GM18507 (cell line): Measurements from ENCODE around the gene SLC11A1.

Experiments used
- DNase-seq: peaks from one replicate; pipeline ENCODE4 v3.0.0; 2011; ENCODE audit warnings: low read depth; ENCODE audit not compliant: insufficient read length; ENCODE audit errors: extremely low spot score
- FAIRE-seq: peaks from 2 replicates; lab custom pipeline; 2011; peaks lifted over from hg19 to GRCh38; lab: Jason Lieb, UNC

SLC11A1 gene

DNA sequence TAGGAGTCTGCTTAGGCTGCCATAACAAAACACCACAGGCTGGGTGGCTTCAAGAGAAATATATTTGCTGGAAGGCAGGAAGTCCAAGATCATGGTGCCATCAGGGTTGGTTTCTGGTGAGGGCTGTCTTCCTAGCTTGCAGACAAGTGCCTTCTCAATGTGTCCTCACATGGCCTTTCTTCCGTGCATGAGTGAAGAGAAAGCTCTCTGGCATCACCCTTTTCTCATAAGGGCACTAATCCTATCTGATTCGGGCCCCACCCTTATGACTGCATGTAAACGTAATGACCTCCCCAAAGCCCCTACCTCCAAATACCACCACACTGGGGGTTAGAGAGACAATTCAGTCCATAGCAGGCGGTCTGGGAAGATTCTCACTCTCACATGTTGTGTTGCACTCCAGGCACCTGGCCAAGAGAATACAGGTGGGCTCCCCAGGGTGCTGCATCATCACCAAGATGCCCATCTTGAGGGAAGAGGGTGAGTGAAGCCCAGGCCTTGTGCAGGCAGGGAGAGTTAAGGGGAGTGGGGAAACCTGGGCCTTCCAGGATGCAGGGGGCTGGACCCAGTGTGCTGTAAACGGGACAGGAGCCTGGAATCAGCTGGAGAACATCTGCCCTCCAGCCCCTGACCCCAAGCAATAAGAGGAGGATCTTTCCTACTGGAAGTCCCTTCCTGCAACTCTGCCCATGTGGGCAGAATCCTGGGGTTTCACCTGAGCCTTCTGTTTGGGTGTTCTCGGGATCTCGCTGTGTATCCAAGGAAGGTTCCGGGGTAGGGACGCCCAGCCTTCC lies 15.3 kb upstream of the SLC11A1 start:
- no peak for DNase-seq
- FAIRE-seq = no peak

DNA sequence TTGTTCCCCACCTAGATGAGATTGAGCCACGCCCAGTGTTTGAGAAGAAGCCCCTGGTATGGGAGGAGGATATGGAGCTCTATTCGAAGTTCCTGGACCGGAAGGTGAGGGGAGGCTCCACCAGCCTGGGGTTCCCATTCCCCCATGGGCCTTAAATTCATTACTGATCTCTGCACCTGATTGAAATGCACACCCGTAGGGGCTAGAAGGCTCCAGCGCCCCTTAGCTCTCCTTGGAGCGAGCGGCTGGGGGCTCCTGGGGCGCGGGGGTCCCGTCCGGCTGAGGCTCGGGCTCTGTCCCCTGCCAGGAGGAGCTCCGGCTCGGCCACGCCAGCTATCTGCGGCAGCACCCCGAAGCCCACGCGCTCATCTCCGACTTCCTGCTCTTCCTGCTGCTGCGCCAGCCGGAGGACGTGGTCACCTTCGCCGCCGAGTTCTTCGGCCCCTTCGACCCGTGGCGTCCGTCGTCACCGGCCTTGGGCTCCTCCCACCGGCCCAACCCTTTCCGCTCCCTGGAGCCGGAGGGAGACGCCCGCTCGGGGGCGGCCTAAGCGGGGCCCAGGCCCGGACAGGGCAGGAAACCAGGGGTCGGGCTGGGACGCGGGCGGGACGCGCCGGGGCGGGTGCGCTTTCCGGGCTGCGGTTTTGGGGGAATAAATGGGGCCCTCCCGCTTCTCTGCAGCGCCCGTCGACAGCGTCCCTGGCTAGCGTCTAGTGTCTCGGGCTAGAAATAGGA lies 14.5 kb upstream of the SLC11A1 start:
- FAIRE-seq (peak; percentile 96), DNase-seq (peak; percentile 86)

DNA sequence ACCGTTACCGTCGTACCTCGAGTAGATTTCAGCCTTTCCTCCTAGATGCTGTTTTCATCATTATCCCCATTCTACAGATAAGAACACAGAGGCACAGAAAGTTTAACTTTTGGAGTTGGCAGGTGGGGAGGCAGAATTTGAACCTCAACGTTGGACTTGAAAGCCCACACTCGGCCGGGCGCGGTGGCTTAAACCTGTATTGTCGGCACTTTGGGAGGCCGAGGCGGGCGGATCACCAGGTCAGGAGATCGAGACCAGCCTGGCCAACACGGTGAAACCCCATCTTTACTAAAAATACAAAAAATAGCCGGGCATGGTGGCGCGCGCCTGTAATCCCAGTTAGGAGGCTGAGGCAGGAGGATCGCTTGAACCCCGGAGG lies 13.9 kb upstream of the SLC11A1 start:
- DNase-seq (no peak), FAIRE-seq (no peak)

DNA sequence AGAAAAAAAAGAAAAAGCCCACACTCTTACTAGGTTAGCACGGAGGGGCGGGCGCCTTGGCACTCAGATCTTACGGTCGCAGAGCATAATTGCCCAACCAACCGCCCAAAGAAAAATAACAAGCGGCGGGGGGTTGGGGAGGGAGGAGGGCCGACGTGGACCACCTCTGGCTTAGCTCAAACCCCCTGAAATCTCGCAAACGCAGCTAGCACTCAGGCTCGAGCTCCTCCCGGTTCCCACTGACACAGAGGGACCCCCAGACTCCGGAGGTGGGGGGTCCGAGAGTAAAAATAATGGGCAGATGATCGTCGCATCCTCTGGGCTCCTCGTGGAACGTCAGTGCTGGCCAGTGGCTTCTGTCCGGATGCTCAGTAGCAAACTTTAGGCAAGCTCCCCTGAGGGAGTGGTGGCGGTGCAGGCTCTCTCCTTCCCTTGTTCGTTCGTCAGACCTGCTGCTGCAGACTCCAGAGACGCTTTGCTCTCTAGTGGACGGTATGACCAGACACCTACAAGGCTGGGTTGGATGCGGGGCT lies 13.4 kb upstream of the SLC11A1 start:
- DNase-seq = no peak
- no peak for FAIRE-seq

DNA sequence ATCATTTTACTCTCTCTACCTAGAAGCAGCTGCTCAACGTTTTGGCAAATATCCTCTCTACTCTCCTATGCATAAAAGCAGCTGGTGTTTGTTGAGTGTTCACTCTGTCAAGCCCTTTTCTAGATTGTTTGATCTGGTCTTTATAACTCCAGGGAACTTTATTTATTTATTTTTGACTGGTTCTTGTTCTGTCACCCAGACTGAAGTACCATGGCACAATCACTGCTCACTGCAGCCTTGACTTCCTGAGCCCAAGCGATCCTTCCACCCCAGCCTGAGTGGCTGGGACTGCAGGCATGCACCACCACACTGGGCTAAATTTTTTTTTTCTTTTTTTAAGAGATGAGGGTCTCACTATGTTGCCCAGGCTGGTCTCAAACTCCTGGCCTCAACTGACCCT lies 12.7 kb upstream of the SLC11A1 start:
- DNase-seq (no peak), FAIRE-seq (no peak)

DNA sequence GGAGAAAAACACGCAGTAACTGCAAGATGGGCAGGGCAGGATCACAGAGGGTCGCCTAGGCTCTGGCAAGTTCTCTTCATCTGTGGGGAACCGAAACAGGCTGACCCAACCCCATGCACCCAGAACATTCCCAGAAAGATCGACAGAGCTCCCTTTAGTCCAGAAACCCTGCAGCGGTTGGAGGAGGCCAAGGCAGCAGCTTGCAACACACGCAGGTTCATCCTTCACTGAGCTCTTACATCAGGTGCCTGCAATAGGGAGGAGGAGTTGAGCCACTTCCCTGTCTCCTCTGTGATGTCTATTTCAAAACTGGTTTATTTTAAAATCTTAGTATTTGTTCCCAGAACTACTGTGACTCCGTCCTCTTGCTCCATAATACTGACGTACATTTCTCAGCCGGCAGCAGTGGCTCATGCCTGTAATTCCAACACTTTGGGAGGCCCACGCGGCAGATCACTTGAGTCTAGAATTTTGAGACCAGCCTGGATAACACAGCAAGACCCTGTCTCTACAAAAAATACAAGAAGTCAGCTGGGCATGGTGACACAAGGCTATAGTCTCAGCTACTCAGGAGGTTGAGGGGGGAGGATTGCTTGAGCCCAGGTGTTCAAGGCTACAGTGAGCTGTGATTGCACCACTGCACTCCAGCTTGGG lies 11.5 kb upstream of the SLC11A1 start:
- DNase-seq = no peak
- no peak for FAIRE-seq

DNA sequence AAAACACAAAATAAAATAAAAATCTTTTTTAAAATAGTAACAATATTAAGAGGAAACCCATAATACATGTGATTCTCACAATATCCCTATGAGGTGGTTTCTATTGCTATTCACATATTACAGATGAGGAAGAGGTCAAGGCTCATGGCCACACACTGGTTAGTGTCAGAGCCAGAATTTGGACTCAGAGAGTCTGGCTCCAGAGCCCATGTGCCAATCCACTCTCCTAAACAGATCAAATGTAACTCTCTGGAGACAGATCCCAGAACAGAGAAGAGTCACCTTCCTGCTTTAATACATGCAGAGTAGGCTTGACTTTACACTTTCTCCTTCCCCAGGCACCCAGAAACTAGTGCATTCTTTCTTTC lies 10.1 kb upstream of the SLC11A1 start:
- DNase-seq (no peak), FAIRE-seq (no peak)

DNA sequence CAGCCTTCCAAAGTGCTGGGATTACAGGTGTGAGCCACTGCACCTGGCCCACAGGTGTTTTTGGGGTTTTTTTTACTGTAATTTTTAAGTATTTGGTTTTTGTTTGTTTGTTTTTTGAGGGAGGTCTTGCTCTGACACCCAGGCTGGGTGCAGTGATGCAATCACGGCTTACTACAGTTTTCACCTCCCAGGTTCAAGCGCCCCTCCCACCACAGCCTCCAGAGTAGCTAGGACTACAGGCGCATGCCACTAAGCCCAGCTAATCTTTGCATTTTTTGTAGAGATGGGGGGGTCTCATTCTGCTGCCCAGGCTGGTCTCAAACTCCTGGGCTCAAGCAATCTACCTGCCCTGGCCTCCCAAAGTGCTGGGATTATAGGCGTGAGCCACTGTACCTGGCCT lies 7.3 kb upstream of the SLC11A1 start:
- FAIRE-seq = no peak

DNA sequence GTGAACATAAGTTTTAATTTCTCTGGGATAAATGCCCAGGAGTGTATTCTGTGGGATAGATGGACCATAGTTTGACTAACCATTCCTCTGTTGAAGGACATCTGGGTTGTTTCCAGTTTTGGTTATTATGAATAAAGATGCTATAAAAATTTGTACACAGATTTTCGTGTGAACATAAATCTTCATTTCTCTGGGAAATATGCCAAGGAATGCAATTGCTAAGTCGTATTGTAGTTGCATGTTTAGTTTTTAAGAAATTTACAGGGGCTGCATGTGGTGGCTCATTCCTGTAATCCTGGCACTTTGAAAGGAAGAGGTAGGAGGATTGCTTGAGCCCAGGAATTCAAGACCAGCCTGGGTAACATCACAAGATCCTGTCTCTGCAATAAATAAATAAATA lies 6.9 kb upstream of the SLC11A1 start:
- FAIRE-seq (no peak), DNase-seq (no peak)

More for the DNA sequence above, 7.3 kb upstream of the SLC11A1 start:
- no peak for DNase-seq

DNA sequence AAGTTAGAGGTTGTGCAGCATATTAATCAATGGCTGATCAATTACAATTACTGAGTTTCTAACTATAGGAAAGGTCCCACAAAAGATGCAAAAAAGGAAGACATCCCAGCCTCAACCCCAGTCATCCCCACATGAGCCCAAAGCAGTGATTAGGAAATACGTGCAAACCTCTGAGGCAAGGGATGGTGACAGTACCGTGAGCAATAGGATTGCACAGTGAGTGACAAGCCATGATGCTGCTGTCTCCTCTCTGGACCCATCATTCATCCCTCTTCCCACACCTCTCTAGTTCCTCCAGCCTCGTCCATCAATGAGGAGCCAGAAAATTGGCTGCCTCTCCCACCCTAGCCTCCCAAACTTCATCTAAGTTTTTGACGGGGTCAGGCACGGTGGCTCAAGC lies 4.0 kb upstream of the SLC11A1 start:
- no peak for FAIRE-seq
- DNase-seq = no peak

DNA sequence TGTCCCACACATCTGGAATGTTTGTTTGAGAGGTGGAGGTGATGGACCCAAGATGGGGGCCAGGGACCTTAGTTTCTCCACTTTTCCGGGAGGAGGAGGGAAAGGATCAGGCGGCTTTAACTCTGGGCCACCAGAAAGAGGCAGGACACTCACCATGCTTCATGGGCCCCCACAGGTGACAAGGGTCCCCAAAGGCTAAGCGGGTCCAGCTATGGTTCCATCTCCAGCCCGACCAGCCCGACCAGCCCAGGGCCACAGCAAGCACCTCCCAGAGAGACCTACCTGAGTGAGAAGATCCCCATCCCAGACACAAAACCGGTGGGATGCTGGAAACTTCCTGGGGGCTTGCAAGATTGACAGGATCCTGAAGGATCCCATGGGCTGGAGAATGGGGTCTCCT lies 712 bp downstream of the SLC11A1 start:
- DNase-seq (no peak), FAIRE-seq (no peak)

DNA sequence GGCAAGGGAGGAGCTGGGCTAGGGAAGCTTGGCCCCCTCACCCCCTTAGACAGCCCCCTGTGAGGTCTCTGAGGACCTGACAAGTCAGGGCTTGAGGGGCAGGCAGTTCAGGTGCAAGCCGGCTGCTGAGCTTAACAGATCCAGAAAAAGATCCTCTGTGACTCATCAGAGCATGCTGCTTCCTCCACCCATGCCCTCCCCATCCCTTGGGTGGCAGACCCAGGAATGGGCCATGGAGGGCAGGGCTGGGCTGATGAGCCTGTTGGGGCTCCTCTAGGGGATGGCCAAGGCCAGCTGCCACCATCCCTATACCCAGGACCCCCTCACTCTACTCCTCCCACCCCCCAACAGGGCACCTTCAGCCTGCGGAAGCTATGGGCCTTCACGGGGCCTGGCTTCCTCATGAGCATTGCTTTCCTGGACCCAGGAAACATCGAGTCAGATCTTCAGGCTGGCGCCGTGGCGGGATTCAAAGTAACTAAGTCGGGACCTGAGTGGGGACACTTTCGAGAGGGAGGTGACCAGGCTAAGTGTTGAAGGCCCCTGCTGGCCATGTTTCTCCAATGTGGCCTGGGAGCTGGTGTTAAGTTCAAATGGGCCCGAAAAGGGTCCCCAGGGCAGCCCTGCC lies 1.9 kb downstream of the SLC11A1 start:
- DNase-seq (no peak), FAIRE-seq (no peak)

DNA sequence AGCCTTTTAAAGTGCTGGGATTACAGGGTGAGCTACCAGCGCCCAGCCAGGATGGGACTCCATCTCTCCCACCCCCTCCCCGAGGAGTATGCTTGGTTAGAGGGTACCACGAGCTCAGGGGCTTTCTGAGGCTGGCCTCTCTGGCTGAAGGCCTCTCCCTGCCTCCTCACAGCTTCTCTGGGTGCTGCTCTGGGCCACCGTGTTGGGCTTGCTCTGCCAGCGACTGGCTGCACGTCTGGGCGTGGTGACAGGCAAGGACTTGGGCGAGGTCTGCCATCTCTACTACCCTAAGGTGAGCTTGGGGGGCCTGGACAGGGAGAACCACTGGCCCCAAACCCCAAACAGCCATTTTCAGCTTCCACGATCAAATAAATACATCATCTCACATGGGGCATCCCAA lies 2.9 kb downstream of the SLC11A1 start:
- FAIRE-seq = no peak

DNA sequence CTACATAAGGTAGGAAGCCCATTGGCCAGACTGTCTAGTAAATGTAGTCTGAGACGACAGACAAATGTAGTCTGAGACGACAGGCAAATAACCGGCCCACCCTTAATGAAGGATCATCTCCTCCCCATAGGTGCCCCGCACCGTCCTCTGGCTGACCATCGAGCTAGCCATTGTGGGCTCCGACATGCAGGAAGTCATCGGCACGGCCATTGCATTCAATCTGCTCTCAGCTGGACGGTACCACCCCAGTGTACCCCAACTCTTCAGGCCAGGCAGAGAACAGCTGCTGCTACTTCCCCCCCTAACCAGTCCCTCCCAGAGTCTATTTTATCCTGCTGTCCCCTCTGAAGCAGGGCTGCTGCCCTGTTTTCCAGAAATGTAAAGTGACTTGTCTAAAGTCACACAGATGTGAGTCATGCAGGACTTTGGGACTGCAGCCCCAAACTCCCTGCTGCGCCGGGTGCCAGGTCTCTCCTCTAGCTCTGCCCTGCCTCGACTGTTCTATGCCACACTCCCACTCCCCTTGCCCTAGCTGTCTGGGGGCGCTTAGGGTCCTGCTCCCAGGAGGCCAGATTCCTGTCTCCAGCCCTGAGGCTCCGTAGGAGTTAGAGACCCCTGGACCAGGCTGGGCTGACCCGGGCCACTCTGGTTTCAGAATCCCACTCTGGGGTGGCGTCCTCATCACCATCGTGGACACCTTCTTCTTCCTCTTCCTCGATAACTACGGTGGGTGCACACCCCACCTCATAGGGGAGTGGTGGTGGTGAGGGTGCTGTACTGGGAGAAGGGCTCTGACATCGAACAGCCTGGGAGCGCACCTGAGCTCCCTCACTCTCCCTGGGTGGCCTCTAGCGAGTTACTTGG lies 4.7 kb downstream of the SLC11A1 start:
- FAIRE-seq = no peak

More for the DNA sequence above, 2.9 kb downstream of the SLC11A1 start:
- DNase-seq = no peak

DNA sequence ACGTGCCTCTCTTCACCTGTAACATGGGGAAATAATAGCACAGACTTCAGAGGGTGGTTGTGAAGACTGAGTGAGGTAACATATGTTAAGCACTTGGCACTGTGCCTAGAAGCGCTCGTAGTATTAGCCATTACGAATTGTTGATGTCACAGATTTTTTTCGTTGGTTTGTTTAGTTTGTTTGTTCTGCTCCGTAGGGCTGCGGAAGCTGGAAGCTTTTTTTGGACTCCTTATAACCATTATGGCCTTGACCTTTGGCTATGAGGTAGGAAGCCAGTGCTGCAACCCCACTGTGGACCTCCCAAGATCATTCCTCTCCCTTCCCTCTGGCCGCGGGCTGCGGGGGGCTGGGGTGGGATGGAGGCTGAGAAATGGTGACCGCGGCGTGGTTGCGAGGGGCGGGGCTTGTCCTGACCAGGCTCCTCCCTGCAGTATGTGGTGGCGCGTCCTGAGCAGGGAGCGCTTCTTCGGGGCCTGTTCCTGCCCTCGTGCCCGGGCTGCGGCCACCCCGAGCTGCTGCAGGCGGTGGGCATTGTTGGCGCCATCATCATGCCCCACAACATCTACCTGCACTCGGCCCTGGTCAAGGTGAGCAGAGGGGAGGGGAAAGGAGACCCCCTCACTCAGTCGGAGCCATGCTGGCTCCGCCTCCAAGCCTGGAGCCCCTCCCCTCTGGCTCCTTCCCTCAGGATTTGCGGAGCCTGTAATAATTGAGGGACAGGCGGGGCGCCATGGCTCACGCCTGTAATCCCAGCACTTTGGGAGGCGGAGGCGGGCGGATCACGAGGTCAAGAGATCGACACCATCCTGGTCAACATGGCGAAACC lies 5.5 kb downstream of the SLC11A1 start:
- no peak for FAIRE-seq

More for the DNA sequence above, 4.7 kb downstream of the SLC11A1 start:
- no peak for DNase-seq

DNA sequence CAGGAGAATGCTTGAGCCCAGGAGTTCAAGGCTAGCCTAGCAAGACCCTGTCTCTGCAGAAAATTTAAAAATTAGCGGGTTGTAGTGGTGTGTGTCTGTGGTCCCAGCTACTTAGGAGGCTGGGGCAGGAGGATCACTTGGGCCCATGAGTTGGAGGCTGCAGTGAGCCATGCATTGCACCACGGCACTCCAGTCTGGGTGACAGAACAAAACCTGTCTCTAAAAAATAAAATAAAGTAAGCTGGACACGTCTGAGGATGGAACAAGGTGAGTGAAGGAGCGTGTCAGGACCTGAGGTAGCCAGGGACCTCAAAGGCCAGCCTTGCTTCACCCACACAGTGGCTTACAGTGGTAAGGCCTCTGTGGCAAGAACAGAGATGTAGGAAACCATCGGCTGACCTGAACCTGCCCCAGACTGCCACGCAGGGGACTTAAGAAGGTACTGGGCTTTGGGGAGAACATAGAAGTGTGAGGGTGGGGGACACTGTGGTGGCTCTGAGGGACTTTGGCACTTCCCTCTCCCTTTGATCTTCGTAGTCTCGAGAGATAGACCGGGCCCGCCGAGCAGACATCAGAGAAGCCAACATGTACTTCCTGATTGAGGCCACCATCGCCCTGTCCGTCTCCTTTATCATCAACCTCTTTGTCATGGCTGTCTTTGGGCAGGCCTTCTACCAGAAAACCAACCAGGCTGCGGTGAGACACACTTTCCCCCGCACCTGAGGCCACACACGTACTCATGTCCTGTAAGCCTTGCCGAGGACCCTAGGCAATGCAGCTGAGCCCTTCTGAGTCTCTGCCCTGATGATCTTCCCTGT lies 7.5 kb downstream of the SLC11A1 start:
- FAIRE-seq (no peak), DNase-seq (no peak)

More for the DNA sequence above, 5.5 kb downstream of the SLC11A1 start:
- no peak for DNase-seq

DNA sequence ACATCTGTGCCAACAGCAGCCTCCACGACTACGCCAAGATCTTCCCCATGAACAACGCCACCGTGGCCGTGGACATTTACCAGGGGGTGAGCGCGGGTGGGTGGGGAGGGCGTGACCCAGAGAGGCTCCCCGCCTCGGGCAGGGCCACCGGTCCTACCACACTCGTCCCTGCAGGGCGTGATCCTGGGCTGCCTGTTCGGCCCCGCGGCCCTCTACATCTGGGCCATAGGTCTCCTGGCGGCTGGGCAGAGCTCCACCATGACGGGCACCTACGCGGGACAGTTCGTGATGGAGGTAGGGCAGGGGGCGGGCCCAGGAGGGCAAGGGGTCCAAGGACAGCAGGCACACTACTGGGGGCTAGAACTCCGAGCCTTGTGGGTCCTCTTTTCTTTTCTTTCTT lies 9.1 kb downstream of the SLC11A1 start:
- FAIRE-seq = no peak
- DNase-seq = no peak
